Right forelimb (tissue), 1 donor: ENCODE results near the gene CEP152.

Experiments
- DNase-seq: peaks from one replicate; pipeline ENCODE4 v3.0.0-alpha.2; 2018

The CEP152 gene

DNA sequence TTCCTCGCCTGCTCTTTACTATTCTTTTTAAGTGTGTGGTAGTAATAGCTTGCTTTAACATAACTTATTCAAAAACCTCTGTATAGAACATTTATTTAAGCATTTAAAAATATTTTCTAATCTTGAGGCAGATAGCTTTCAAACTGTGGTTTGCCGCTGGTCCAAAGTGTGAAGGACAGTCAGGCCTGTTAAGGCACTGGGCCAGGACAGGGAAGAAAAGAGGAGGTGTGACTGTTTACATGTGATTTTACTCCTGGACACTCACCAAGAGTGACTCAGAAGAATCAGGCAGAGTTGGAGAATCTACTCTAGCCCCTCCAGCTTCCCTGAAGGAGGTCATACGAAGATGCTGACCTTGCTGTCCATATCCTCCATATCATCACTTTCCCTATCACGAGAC is 44.7 kb downstream of the CEP152 start:
- DNase-seq, result no peak

DNA sequence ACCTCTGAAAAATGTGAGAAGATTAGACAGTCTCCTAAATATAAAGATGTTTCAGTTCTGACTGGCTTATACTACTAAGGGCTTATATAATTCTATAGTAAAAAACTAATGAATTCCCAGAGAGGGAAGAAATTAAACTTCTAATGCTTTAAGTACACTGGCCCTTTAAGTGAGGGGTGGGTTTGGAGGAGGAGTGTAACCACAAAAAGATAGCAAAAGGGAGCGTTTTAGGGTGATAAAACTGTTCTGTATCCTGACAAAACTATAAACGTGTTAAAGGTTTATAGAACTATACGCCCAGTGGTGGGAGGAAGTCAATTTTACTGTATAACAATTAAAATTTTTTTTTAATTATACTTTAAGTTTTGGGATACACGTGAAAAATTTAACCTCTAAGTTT is 45.8 kb downstream of the CEP152 start:
- no peak for DNase-seq

DNA sequence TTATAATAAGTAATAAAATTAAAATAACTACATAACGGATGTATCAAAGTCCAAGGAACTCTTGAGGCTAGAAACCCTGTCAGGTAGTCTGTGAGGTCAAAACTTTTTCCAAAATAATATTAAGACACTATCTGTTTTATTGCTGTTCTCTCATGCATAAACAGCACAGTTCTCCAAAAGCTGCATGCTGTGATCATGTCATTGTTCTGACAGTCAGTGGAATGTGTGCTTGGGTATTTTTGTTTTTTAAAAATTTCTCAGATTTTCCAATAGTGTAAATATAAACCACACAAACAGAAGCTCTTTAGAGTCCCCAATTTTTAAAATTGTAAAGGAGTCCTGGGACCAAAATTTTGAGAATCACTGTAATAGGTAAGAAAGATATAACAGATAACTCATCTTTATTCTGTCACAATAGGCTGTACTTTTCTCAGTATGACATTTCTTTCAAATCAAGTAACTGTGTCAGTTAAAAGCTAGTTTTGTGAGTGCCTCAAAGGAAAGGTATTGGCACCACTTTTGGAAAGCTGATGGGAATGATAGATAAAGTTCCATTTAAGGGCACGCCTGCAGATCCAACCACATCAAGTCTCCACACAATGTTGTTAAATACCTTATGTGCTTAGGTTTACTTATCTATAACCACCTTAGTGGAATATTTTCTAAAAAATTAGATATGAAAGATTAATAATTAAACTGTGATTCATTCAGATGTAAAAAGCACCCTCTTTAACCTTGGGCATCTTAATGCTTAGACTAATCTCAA is 49.3 kb downstream of the CEP152 start:
- no peak for DNase-seq

DNA sequence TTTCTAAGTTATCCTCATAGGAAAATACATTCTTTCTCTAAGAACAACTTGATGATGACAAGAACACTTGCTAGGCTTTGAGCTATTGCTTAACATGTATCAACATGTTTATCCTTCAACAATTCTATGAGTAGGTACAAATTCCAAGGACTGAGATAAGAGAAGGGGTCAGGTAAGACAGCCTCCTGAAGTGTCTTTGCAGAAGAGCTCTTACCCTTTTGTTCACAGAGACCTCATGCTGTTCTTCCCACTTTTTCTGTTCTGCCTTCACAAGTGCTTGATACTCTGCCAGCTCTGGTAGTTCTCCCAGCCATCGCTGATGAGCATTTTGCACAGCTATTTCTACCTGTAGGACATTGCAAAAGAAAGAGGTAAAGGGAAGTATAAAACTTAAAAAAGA is 50.9 kb downstream of the CEP152 start:
- DNase-seq, result no peak

DNA sequence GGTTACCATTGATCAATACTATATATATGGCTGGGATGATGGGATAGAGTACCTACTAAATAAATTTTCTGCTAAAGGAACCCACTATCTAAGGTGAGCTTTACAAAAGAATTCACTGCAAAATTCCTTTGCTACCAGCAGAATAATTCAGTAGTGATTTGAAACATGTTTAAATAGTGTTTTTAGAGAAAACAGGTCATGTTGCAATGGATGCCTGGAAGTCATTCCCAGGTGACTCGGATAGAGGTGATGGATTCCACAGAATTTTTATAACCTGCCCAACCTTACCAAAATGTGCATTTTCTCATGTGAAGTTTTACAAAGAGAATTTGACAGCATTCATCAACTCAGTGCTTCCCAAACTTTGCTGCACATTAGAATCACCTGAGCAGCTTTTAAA is 53.2 kb downstream of the CEP152 start:
- DNase-seq, result no peak

DNA sequence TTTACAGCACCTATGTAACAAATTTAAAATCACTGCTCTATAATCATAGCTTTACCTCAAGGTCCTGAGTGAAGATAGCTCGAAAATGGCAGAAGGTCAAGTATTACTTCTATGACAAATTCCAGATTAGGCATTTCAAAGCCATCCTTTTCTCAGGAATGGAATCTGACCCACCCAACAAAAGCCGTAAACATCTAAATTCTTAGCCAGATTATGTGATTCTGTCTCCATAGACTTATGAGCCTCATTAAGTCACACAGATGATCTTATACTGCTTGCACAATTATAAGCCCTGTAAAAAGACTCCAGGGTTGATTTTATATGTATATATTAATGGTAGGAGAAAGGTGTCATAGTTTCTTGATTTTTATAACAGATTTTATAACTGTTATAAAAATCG is 56.9 kb downstream of the CEP152 start:
- no peak for DNase-seq

DNA sequence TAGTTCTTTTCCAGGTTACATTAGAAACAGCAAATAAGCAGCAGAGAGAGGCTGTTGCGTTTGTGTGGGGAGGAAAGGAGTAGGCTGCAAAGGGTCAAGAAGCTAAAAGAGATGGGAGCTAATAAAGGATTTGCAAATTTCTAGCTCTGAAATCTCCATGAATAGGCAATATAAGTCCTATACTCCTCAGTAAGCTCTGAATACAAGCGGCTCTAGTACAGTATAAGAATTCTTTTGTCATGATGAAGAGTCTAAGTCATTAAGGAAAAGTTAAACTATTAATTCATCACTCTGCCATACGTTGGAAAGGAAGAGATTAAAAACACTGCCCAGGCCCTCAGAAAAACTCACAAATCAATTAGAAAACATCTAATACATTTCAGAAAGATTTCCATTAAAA is 59.3 kb downstream of the CEP152 start:
- no peak for DNase-seq

DNA sequence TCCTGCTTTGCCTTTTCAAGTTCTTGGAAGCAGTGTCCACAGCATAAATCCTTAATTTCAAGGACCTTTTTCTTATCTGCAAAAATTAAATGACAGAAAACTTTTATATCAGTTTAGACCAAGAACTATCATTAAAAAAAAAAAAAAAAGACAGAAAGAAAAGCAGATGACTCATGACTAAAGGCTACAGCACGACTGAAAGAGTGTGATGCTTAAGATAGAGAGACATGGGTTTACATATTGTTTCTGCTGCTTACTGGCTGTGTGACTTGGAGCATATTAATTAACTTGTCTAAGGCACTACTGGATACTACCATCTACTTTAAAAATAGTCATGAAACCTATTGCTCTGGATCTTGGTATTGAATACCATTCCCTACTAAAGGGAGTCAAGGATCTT is 62.3 kb downstream of the CEP152 start:
- DNase-seq, result no peak

DNA sequence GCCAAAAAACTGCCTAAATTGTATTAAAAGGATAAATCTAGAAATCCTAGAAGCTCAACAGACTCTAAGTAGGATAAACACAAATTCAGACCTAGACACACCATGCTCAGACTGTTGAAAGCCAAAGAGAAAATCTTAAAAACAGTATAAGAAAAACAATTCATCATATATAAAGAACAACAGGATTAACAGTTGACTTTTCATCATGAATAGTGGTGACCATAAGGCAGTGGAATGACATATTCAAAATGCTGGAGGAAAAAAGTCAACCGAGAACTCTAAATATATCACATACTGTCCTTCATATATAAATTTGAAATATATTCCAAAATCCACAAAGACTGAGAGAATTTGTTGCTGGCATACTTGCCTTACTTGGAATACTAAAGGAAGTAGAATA is 77.3 kb downstream of the CEP152 start:
- DNase-seq, result no peak

DNA sequence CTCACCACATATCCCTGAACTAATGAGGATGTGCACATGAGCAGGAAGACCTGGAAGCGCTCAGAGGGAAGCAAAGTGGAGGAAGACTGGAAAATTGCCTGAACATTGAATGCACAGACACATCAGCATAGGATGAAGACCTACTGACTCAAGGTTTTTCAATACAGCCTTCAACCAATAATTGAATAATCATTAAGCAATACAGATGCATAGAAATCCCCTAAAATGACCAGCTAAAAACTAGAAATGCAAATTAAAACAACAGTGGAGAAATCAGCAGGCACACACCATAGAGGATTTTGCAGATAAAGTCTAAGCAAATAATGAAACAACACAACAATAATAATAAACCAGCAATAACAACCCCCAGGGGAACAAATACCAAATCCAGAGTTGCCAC is 80.4 kb downstream of the CEP152 start:
- DNase-seq, result no peak

DNA sequence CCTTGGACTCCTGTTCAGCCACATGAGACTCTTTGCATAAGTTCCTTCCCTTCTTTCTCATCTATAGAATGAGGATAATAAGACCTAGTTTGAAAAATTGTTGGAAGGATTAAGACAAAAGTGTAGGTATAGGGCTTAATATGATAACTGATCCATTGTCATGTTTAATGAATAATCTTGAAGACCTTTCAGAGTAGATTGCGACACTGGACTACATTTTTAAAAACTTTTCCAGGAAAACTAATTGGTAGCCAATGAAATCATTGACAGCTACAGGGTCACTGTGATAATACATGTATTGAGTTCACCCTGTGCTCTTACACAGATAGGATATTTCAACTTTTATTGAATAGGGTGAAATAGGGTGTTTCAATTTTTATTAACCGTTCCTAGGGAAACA is 86.9 kb downstream of the CEP152 start:
- no peak for DNase-seq

DNA sequence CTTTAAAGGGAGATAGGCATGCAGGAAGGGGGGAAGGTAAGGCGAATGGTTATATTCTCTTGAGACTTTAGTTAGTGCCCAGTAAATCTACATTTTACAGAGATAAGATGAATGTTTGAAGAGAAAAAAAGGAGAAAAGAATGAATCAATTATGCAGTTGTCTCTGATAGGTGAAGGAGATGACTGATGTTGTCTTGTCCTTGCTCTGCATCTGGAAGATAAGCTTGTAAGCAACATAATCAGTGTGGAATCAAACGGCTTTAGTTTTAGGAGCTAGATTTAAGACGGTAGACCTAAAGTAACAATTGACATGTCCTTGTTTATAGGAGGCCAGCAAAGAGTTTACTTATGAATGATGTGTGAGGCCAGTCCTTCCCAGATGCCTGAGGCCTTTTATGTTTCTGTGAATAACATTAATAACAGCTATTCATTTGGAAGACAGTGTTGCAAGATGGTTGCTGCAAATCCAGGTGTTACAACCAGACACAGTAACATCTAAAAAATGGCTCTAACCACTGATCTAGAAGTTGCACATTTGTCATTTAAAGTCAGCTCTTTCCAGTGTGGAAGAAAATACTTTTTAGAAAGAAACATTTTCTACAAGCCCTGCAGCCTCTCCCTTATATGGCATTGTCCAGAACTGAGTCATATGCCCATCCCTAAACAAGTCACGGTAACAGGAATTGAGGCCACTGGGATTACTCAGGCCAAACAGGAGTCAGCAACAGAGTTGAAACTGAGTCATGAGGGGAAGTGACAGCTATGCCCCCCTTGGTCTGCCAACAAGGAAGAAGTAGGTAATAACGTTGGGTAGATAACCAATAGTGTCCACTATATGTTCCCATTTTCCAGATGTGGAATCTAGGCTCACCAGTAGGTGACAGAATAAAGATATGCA is 87.9 kb downstream of the CEP152 start:
- no peak for DNase-seq

DNA sequence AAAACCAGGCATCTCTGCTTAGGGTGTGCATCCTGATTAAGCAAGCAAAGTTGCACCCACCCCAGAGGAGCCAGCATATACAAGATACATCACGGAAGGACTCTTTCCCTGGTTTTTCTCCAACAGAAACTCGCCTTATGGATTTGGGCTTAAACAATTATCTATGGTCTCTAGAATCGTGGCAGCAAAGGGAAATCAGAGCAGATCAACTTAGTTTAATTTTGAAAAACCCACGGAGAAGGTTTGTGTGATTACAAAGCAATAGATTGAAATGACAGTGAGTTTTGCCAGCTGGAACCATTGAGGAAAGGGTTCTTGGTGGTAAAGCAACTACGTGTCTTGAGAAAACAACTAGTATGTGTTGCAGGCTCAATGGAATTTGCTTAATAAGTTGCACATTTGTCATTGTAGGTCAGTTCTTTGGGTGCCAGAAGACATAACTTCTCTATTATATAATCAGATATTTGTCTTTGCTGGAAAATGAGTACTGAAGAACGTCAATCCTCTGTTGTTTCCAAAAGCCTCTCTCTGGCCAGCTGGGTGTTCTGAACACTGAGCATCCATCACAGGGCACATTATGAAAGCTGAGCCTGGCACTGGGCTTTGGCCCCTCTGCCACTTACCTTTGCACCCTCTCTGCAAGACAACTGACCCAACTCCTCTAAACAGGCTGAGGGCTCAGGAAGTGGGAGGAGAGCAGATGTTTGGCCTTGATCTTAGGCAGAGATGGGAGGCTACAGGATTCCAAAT is 89.6 kb downstream of the CEP152 start:
- DNase-seq, result no peak

DNA sequence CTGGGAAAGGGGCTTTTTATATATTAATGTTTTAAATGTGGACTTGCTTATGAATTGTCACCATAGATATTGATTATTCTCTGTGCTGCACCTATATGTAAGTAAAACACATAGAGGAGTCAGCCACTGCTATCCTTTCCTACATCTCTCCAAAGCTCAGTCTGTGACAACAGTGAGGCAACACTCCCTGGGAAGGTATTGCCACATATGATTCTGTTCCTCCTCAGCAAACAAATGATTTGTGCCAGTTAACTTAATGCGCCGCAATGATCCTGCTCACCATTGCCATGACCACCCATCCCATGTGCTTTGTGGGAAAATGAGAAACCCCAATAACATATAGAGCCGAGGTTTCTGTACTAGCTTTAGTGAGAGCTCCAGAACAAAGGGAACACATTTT is 90.2 kb downstream of the CEP152 start:
- DNase-seq, result no peak

DNA sequence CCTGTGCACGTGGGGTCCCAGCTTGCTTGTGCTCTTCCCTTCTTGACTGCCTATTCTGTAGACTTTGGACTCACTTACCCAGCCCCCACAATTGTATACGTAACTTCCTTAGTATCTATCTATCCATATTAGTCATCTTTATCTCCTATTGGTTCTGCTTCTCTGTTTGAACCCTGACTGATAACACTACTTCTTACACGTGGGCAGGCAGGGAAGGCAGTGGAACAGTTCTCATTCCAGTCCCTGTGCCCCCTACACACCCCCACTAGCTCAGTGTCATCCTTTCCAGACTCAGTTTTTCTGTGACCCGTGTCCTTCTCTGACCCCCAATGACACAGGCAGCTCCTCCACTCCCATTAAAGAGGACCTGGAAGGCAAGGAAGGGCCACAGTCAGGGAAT is 91.2 kb downstream of the CEP152 start:
- DNase-seq, result no peak

DNA sequence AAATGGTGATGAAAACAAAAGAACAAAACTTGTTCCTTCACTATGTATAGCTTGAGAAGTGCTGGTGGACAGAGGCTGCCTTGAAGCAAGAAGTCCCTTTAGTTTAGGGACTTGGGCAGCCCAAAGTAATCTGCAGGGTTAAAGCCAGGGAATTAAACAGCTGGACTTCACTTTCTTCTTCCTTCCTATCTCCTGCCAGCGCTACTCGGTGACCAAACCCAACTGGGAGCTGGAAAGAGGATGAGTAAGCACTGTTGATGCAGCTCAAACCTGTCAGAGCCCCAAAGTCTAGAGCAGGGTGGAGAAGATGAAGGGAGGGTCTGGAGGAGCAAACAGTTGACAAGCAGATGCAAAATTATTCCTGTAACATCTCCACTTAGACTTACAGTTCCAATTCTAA is 92.2 kb downstream of the CEP152 start:
- no peak for DNase-seq

DNA sequence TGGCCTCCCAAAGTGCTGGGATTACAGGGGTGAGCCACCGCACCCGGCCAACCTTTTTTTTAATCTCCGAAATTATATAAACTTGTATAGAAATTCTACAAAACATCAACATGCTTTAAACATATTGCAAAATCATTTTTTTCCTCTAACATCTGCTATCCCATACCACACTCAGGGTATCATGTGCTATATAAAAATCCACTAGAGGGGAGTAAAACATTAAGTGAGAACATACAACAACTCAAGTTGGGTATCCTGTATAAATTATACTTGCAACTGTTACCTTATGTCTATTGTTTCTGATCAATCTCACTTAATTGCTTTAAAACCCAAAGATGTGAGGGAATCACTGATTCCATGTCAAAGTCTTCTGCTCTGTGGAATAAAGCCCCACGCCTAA is 93.4 kb downstream of the CEP152 start:
- DNase-seq, result no peak

DNA sequence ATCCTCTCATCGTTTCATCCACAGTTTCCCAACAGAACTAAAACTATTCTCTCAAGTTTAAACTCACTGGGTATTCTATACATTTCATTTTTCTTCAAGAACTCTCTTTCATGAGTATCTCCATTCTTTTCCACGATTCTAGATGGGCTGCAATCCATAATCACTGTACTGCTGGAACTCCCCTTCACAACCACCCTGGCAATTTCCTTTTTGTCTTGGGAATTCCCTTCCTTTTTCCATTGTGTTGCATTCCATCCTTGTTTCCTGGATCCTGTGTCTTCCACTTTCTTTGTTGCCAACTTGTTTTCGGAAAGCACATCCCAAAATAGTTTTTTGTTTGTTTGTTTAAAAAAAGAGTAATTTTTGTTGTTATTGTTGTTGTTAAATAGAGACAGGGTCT is 98.3 kb downstream of the CEP152 start:
- DNase-seq, result no peak

DNA sequence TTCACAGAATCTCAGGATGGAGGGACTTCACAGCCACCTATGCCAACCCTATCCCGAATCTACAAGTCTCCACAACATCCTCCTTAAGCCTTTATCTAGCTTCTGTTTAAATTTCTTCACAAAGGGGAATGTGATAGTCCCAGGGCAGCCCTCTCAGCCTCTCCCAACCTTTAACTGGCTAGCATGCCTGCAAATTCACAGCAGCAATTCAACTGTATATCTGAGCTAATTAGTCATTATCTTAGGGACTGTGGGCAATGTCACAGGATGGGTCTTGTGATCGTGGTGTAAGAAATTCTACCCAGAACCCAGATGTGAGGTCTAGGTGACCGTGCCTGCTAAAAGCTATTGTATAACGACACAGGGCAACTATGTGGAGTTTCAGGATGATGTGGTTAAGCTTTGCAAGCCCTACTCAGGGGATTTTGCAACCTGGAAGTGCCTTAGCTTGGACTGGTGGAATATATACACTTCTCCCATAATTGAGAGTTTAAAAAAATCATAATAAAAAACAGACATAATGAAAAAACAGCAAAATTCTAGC is 99.8 kb downstream of the CEP152 start:
- no peak for DNase-seq

DNA sequence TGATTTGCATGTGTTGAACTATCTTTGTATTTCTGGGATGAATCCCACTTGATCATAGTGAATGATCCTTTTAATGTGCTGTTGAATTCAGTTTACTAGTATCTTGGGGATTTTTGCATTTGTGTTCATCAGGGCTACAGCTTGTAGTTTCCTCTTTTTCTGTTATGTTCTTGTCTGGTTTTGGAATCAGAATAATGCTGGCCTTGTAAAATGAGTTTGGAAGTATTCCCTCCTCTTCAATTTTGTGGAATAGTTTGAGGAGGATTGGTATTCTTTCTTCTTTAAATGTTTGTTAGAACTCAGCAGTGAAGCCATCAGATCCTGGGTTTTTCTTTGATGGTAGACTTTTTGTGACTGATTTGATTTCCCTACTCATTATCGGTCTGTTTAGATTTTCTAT is 102.2 kb downstream of the CEP152 start:
- no peak for DNase-seq

DNA sequence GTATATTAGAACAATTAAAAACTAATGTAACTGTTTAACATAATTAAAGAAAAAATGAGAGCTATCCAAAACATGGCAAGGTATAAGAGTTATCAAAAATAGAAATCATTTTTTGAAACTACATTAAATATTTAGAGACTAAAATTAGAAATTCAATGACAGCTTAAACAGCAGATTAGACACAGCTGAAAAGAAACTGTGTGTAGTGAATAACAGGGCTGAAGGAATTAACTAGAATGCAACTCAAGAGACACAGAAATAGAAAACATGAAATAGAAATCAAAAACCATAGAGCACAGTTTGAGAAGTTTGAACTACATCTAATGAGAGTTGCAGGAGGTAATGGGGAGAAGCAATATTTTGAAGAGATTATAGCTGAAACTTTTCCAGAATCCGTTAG is 105.5 kb downstream of the CEP152 start:
- DNase-seq, result no peak

DNA sequence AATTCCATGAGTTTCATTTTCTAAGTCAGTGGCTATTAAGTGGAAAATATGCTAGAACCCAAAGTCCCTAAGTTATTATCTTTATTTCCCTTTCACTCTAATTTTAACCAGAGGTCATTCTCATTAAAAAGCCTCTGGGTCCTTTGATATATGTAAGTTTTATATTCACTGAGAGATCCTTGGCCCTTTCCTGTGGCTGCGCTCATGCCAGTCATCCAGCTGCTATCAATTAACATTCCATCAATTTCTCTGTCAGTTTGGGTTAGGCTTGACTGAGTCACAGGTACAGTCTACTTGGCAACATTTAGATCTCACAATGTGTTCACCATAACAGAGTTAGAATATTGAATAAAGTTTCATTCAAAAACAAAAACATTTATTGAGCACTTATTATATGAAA is 107.3 kb downstream of the CEP152 start:
- DNase-seq, result no peak

DNA sequence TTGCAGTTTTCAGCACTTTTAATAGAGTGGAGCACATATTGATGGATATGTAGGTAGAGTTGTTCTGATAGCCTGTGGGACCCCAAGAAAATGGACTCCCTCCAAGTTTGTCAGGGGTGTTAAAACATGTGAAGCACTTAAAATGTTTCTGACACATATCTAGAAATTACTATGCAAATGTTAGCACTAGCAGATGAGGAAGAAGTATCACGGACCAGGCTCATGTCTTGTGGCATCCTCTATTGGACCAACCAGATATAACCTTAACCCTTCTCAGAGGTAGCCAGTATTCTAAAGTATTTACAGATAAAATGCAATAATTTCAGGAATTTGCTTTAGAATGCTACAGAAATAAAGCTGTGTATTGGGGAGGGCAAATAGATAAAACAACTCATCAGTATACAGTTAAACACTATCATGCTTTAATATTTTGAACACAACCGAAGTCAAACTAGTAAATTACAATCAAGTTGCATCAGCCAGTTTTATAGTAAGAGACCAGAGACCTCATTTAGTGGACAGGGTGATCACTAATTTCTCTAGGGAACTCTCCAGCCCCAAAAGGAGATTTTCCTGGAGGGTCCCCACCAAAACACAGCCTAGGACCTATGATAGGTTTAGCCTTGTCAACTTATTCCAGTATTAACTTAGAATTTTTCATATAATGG is 108.2 kb downstream of the CEP152 start:
- DNase-seq, result no peak
